Measurements from ENCODE around the gene FMNL2.
"Not testable (repeated sequence)": the region's sequence is repeated elsewhere in the genome, so short reads cannot be mapped to it uniquely, and the experiment has no call there.

The FMNL2 gene

DNA sequence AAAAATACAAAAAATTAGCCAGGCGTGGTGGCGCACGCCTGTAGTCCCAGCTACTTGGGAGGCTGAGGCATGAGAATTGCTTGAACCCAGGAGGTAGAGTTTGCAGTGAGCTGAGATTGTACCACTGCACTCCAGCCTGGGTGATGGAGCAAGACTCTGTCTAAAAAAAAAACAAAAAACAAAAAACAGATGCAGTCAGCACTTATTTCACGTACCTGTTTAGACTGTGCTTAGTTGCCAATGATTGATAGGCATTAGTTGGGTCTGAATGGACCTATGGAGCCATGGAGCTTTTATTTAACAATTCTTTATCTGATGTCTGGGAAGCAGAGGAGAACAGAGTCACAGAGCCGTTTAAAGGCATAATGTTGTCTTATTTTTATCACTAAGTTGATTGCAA is 139.5 kb downstream of the FMNL2 start:
- DNase-seq = not testable (repeated sequence)

DNA sequence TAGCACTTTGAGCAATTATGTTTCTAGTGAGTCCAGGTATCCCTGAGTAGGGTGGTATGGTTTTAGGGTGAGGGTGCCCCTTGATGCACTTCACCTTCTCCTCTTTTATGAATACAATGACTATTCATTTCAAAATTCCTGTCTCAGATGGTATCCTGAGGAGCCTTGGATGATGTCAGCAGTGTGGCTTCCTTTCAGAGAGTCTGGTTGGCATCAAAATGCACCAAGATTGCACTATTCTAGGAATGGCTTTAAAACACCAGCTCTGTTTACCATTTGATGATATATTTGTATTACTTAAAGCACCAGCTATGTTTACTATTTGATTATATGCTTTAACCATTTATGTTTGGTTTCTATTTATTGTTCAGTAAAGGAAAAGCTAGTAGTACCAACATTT is 141.0 kb downstream of the FMNL2 start:
- DNase-seq = no peak

DNA sequence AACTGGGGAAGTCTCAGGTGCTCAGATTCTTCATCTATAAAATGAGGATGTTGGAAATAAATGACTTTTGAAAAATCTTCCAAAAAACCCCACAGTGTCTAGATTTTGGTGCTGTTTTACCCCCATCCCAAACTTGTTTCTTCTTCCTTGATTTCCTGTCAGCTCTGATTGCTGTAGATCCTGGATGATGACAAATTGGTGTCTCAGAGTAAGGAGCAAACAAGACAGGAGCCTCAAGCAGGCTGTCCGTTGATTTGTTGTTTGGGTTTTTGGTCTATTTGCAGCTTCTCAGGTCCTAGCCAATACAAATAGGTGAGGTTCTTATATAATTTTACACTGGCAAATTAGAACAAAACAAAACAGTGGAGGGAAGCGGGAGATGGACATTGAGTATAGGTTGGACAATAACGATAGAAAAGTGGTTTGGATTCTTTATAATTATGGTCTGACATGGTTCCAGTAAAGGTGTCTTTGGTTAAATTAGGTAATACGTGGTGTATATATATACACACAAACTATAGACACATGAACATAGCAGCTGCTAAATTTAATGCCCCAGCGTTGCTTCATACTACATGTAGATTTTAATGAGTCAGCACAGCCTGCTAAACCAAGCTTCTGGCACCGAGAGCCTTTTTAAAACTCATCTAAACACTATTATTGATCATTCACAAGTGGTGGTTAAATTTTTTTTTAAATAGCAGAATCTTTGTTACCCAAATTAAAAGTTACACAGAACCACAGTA is 142.5 kb downstream of the FMNL2 start:
- DNase-seq = no peak

DNA sequence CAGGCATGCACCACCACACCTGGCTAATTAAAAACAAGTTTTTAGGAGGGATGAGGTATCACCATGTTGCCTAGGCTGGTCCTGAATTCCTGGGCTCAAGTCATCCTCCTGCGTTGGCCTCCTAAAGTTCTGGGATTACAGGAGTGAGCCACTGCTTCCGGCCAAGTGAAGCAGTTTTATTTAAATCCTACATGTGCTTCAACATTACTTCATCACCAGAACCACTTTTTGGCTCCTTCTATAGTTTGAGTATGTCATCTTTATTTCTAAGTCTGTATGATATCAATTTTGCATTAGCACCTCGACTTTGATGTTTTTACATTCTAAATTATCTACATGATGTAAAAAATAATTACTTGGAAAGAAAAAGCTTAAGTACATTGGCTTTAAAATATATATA is 144.3 kb downstream of the FMNL2 start:
- DNase-seq = no peak

DNA sequence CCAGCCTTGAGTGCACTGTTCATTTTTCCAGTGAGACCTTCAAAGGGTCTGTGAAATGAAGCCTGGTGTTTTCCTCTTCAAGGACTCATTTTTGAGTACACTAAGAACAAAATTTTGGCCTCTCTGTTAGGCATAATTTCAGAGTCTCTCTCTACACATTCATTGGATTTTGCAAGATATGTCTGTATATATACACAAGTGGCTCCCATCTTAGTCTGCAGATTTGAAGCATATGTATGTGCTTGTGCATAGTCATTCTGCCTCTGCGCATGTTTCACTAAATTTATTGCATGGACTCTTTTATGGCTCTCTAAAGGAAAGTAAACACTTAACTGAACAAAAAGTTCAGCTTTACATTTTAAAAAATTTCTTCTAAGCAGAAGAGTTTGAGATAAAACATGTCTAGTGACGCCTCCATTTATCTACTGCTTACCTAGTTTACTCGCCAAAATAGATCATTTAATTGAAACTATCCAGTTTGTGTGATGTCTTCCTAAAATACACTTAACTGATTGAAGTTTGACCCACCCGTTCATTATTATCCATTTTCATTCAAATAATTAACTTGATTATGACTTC is 145.9 kb downstream of the FMNL2 start:
- DNase-seq = no peak

GRCh38 chr2:152481881-152482583 is 147.1 kb downstream of the FMNL2 start:
- no peak for DNase-seq

- DNase-seq = no peak
Measured at GRCh38 chr2:152483276-152484063, 148.5 kb downstream of the FMNL2 start.

DNA sequence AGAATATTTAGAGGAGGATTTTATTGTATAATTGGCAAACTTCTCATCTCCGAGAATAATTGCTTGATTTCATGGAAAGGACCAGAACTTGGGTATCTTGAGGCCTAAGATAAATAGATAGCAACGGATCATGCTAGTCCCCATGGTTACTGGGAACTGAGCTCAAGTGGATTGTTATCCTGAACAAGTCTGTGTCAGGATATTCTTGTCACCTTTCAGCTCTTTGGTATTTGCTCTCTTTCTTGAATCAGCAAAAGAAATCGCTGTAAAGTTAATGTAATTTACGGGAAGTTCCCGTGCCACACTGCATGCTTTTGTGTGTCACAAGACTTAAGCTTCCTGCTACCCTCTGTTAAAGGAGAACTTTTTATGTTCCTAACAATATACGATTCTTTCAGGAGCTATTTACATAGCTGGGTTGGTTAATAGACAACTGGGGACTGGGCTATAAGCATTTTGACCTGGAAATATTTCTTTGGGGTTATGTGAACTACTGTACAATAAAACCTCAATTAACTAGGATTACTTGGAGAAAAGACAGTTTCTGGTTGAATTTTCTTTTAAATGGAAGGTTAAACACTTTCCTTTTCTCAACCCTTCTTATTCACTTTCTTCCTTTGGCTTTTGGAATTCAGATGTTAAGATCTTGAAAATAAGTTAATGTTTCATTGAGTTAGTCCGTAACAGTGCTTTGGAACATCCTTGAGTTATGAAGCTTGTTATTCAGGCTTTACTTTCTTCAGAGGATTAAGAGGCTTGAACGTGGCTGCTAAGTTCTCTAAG is 151.2 kb downstream of the FMNL2 start:
- no peak for DNase-seq

- no peak for DNase-seq
Measured at GRCh38 chr2:152486737-152487400, 151.9 kb downstream of the FMNL2 start.

GRCh38 chr2:152488075-152488474 is 153.1 kb downstream of the FMNL2 start:
- no peak for DNase-seq

GRCh38 chr2:152489364-152489763 is 154.4 kb downstream of the FMNL2 start:
- no peak for DNase-seq

- DNase-seq = no peak
Measured at GRCh38 chr2:152490686-152491455, 155.9 kb downstream of the FMNL2 start.

DNA sequence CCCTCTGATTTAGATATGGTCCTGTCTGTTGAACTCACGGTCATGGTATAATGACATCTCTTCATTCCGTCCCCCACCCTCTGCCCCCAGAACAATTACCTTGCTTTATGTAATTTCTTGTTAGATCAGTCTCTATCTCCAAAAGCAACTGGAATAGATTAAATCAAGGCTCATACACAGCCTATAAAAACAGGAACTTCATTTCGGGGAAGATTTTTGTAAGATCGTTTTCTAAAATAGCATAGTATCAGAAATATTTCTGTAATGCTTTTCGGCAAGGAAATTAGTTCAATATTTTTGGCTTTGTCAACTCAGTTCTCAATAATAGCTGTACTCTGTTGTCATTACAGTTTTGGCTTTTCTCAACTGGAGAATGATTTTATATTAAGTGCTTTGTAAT is 157.2 kb downstream of the FMNL2 start:
- DNase-seq = no peak

GRCh38 chr2:152492911-152493310 is 157.9 kb downstream of the FMNL2 start:
- no peak for DNase-seq

DNA sequence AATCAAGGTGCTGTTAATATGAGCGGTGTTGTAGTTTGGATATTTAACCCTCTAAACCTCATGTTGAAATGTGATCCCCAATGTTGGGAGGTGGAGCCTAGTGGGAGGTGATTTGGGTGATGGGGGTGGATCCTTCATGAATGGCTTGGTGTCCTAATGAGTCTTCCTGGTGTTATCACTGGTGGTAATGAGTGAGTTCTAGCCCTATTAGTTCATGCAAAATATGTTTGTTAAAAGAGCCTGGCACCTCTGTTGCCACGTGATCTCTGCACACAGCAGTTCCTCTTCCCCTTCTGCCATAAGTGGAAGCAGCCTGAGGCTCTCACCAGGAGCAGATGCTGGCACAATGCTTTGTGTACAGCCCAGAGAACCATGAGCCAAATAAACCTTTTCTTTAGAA is 158.4 kb downstream of the FMNL2 start:
- DNase-seq = no peak

DNA sequence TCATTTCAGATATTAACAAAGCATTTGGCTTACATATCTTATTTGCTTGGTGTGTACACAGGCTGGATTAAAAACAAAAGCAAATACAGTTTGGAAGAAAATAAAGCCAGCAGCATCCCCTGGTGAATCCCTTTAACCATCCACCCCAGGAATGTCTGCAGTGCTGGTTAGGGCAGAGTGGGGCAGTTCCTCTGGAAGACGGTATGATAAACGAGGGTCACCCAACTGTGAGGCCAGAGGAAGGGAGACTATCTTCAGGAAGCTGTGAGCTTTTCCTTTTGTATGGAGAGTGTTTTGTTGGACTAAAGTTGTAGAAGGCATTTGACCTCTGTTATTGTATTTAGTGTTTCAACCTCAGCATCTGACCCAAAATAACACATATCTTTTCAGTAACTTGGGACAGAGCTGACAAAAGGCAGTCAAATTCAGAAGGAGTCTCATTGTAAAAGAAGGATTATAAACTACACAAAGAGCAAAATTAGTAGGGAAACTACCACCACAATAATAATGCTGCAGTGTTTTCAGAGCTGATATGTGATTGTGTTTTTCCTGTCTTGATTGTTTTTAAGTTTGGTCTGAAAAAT is 159.1 kb downstream of the FMNL2 start:
- no peak for DNase-seq

DNA sequence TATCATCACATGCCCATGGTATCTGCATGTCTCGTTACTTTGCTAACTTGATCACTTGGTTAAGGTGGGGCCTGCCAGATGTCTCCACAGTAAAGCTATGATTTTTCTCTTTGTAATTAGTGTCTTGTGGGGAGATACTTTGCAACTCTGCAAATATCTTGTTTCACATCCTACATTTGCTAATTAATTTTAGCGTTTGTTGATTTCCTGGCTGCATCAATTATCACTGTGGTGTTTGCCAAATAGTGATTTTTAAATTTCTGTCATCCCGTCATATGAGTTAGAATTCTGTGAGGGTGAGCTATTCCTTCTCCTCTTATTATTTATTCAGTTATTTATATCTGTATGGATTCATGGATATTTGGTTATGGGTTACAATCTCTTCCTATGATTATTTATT is 161.4 kb downstream of the FMNL2 start:
- DNase-seq = no peak

DNA sequence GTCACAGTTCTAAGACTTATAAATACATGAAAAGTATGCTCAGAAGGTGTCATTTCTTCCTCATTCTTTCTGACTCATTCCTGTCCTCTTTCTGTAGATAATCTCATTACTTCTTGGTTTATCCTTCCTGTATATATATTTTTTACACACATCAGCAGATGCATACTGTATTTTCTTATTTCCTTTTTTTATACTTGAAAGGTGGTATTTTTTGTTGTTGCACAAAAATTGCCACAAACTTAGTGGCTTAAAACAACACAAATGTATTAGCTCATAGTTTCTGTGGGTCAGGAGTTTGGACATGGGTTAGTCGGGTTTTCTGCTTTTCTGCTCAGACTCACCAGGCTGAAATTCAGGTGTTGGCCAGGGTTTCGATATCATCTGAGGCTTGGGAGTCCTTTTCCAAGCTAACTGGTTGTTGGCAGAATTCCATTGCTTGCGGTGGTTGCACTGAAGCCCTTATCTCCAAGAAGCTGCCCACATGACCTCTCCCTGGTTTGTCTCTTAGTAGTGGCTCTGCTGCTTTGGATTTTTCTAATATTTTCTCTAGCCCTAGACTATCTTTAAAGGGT is 162.6 kb downstream of the FMNL2 start:
- DNase-seq = no peak

- no peak for DNase-seq
Measured at GRCh38 chr2:152499331-152499816, 164.4 kb downstream of the FMNL2 start.

Data from NCI-H524 (cell line).